HG02973 (cell line): ENCODE measurements around the gene CST9.

Source experiments
- ATAC-seq: cut with Tn5 transposase; IDR thresholded peaks from one replicate; pipeline ENCODE4 v1.9.1; 2021; ENCODE audit warnings: moderate library complexity; ENCODE audit not compliant: unreplicated experiment

Gene CST9, protein sequence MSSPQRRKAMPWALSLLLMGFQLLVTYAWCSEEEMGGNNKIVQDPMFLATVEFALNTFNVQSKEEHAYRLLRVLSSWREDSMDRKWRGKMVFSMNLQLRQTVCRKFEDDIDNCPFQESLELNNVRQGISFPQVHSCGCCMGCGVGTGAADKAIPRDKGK

GRCh38 chr20:23605867-23606651 lies at the start of gene CST9:
TSS of gene CST9 (minus strand) at chr20:23605917. CDS start at chr20:23605864, 53 bp downstream.
- ATAC-seq, result no peak

DNA sequence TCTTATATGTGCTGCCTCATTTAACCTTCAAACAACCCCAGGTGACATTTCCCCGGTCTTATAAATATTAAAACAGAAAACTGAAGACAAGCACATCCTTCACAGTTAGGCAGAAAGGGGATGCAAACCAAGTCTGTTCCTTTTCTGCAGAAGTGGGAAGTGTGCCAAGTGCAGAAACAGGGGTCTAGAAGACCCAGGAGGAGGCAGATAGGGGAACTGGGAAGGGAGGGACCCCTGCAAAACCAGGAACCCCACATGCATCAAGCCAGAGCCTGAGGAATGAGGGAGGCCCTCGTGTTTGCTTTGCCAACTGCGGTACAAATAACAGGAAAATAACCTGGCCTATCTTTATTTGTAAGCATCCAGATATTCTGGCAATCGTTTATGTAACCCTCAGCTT lies 49.0 kb upstream of the CST9 start:
- ATAC-seq, result no peak

- ATAC-seq, result no peak
Measured at GRCh38 chr20:23654000-23654399, 48.3 kb upstream of the CST9 start.

GRCh38 chr20:23653400-23653938 lies 47.8 kb upstream of the CST9 start:
- ATAC-seq, result no peak

DNA sequence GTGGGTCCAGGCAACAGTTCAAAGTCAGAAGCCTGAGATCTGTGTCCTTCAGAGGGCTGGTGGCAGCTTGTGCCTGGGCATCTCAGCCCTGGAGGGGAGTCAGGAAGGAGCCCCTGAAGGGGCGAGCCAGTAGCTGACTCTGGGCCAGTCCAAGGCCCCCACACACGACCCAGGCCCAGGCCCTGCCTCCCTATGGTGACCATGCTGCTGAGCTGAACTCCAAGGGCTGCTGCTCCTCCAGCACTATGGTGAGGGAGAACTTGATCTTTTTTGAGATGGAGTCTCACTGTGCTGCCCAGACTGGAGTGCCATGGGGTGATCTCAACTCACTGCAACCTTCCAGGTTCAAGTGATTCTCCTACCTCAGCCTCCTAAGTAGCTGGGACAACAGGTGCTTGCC lies 47.2 kb upstream of the CST9 start:
- ATAC-seq, result no peak

- no peak for ATAC-seq
Measured at GRCh38 chr20:23652371-23652770, 46.7 kb upstream of the CST9 start.

- no peak for ATAC-seq
Measured at GRCh38 chr20:23651117-23651516, 45.4 kb upstream of the CST9 start.

- no peak for ATAC-seq
Measured at GRCh38 chr20:23649830-23650417, 44.2 kb upstream of the CST9 start.

- no peak for ATAC-seq
Measured at GRCh38 chr20:23649242-23649641, 43.5 kb upstream of the CST9 start.

DNA sequence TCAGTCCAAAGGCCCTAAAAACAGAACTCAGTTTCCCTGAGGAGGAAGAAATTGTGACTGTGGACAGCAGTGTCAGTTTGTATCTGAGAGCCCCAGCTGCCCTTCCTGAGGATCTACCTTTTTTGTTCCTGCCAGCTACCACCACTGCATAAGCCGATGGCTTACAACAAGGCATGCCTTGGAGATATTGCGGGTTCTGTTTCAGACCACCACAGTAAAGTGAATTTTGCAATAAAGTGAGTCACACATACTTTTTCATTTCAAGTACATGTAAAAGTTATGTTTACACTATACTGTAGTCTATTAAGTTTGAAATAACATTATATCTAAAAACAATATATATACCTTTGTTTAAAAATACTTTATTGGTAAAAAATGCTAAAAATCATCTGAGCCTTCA lies 41.6 kb upstream of the CST9 start:
- ATAC-seq, result no peak

DNA sequence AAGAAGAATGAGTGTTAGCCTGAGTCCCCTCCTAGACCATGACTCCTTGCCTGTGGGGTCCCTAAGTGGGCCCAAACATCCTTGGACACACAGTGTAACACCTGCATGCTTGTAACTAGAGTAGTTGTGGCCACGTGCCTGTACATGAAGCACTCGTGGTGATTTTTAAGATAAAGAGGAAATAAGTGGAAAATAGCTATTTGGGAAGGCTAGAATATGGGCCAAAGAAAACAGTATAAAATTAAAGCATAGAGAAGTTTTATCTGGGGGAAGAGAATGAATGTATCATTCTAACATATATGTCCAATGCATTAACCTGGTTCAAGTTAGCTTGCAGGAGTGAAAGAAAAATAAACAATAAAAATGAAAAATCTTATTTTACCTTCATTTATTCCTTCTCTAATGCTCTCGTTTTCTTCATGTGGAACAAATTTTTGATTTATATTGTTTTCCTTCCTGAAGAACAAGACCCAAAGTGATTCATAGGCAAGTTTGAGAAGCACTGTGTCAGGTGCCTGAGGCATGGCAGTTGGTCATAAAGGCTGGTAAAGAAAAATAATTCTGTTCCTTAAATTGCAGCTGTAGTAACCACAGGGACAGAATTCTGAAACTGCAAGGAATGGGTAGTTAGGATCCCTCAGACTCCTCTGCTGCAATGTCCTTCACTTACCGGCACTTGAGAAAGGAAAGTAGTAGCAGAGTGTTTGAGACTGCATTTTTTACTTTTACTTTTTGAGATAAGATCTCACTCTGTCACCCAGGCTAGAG lies 40.6 kb upstream of the CST9 start:
- no peak for ATAC-seq

DNA sequence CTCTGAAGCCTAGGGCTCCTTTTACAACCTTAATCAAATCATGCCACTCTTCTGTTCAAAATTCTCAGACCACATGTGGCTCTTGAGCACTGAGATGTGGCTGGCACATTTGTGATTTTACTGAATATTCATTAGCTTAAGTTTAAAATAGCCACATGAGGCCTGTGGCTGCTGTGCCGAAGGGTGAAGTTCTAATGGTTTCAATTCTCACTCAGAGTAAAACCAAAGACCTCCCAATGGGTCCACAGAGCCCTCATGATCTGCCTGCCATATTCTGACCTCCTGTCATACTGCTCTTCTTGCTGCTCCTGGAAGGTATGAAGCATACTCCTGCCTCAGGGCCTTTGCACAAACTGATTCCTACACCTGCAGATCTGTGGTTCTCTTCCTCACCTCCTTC lies 39.9 kb upstream of the CST9 start:
- no peak for ATAC-seq

- ATAC-seq, result no peak
Measured at GRCh38 chr20:23644164-23644563, 38.4 kb upstream of the CST9 start.

- no peak for ATAC-seq
Measured at GRCh38 chr20:23643659-23644058, 37.9 kb upstream of the CST9 start.

GRCh38 chr20:23641936-23642751 lies 36.4 kb upstream of the CST9 start:
- no peak for ATAC-seq

DNA sequence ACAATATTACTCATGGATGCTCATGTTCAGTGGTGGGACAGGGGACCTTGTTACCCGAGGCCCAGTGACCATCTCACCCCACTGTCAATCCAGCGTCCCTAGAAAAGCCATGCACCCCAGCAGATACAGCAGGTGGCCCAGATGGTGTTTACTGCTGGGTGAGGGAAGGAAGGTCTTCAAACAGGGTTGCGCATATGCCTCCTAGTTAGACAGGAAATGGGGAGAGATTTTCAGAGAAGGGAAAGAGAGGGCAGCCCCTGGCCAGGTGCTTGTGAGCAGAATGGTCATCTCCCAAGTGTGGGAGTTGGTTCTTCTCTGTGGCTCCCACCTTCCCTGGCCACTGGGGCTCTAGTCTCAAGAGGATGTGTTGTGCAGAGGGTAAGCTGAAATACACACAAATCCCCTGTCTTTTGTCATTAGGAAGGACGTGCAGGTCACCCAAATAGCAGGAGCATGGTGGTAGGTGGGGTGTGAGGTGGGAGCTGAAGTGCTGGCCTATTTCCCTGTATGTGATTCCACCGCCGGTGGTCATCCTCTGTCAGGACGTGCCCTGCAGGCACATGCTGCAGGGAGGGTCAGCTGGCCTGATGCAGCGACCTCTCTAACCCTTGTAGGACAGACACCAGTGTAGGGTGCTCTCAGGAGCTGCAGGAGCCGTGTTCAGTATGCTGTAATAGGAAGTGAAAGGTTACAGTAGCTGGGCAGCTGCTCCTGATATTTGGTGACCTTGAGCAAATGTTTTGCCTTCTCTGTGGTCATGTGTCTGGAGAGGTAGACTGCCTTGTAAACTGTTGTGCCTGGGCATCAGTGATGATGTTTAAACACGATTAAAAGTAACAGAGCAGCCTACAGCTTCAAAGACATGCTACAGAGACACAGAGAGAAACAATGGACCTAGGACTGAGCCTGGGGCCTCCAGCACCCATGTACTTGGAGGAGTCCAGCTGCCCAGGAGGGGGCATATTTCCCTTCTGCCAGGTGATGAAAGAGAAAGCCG lies 35.3 kb upstream of the CST9 start:
- ATAC-seq, result no peak

- no peak for ATAC-seq
Measured at GRCh38 chr20:23640018-23640601, 34.4 kb upstream of the CST9 start.

DNA sequence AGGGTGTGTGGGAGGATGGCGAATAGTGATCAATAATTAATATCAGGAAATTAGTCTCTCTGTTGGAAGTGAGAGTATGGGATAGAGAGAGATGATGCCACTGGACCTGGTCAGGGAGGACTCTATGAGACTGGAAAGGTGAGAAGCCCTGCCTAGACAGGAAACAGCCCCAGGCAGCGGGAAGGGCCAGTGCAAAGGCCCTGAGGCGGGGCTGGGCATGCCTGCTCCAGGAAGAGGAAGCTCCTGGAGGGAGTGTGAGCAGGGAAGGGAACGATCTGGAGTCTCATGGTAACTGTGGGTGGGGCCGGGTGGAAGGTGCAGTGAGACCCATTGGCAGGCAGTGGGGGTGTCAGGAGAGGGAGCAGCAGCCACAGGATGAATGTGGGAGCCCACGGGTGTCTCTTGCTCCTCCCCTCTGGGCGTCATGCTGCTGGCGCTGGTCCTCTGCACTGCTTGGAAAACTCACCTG lies 33.8 kb upstream of the CST9 start:
- ATAC-seq, result no peak

GRCh38 chr20:23638309-23638708 lies 32.6 kb upstream of the CST9 start:
- ATAC-seq, result no peak
